ENCODE data around the gene CDK11A.

DNA sequence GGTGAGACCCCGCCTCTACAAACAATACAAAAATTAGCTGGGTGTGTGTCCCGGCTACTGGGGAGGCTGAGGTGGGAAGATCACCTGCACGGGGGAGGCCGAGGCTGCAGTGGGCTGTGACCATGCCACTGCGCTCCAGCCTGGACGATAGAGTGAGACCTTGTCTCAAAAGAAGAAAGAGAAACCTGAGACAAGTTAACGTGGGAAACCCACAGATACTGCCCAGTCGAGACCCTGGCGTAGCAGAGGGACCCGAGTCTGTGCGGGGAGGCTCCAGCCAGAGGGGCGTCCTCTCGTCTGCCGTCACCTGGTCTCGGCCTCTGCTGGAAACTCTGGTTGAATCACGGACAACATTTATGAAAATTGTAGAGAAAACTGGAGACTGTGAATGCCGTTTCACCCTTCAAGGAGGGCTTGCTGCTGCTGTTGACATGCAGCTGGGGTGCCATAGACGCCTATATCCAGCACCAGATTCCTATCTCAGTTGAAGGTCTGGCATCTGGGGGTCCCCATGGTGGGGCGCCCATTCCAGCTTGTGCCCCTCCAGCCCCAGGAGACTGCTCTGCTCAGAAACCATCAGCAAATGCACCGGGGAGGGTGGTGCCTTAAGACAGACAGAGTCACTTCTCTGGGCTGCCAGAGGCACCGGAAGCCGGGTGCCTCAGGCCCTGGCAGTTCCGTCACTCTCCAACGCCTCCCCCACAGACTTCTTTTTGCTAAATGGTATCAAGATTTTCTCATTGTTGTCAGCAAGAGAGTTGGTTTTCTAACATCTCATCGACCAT, 51.8 kb downstream of the CDK11A start:
- no peak for TF ChIP-seq EZH2 (IDR thresholded peaks at IDR 0.05; ENCODE audit: insufficient read depth, poor library complexity, severe bottlenecking)
- TF ChIP-seq EZH2phosphoT487 (IDR thresholded peaks at IDR 0.05; ENCODE audit: insufficient read depth, low read depth): no peak
